GM20431 (cell line): ENCODE results near the gene USP47.

Experiments used
- in situ Hi-C: fragments of 300-500 bp; cut with MseI, MboI; formaldehyde crosslinking; loops from one replicate; pipeline ENCODE4 v1.15.0; 2020; ENCODE audit warnings: low sequenced_read_pairs; ENCODE audit not compliant: unreplicated experiment

The USP47 gene, protein sequence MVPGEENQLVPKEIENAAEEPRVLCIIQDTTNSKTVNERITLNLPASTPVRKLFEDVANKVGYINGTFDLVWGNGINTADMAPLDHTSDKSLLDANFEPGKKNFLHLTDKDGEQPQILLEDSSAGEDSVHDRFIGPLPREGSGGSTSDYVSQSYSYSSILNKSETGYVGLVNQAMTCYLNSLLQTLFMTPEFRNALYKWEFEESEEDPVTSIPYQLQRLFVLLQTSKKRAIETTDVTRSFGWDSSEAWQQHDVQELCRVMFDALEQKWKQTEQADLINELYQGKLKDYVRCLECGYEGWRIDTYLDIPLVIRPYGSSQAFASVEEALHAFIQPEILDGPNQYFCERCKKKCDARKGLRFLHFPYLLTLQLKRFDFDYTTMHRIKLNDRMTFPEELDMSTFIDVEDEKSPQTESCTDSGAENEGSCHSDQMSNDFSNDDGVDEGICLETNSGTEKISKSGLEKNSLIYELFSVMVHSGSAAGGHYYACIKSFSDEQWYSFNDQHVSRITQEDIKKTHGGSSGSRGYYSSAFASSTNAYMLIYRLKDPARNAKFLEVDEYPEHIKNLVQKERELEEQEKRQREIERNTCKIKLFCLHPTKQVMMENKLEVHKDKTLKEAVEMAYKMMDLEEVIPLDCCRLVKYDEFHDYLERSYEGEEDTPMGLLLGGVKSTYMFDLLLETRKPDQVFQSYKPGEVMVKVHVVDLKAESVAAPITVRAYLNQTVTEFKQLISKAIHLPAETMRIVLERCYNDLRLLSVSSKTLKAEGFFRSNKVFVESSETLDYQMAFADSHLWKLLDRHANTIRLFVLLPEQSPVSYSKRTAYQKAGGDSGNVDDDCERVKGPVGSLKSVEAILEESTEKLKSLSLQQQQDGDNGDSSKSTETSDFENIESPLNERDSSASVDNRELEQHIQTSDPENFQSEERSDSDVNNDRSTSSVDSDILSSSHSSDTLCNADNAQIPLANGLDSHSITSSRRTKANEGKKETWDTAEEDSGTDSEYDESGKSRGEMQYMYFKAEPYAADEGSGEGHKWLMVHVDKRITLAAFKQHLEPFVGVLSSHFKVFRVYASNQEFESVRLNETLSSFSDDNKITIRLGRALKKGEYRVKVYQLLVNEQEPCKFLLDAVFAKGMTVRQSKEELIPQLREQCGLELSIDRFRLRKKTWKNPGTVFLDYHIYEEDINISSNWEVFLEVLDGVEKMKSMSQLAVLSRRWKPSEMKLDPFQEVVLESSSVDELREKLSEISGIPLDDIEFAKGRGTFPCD (N-terminal part only)

DNA sequence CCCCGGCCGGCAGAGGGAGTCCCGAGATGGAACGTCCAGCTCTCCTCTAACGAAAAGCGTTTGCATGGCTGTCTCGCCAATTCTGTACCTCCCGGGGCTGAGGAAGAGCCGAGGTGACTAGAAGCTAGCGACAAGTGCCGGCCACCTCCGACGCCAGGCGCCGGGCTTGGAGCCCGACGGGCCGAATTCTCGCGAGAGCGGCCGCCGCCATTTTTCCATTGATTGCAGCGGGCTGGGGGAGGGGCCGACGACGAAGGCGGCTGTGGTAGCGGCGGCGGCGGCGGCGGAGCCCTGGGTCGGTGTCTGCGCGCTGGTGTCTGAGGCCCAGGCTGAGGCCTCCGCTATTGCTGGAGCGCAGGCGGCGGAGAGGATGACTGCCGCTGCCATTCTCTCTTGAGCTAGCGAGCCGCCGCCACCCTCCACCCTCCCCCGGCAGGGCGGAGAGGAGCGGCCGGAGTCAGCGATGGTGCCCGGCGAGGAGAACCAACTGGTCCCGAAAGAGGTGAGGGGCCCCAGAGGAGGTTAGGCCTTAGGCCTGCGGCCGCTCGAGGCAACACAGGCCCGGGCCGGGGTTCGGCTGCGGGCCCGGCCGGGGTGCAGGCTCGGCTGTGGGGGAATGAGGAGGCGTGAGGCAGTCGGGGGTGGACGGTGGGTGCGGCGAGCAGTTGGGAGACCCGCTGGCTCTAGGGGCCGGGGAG lies at the start of gene USP47:
Gene USP47, plus strand, starts transcription at position 250 of the 698 bp plus-strand sequence. Its CDS starts 214 bp downstream, at position 464.
- in situ Hi-C loops, result no loop called here

DNA sequence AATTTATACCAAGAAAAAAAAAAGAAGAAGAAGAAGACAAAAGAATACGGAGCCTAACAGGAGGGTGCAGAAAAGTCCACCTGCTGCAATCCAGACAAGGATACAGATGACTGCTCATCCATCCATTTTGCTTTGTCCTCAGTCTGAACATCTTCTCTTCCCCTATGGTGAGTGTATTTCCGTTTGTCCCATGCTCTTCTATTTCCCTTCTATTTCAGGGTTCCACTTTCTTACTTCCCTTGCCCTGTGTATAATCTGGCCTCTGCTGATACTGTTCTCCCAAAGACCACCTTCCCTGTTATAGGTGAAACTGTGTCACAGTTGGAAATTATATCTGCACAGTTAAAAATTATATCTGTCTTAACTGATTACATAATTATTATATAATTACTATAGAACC lies 48.7 kb upstream of the USP47 start:
- in situ Hi-C loops, result loop anchor here (10.0 to 25.0 kb wide), 2 partner anchors 242 to 494 kb away; no protein-coding TSS in a partner anchor

DNA sequence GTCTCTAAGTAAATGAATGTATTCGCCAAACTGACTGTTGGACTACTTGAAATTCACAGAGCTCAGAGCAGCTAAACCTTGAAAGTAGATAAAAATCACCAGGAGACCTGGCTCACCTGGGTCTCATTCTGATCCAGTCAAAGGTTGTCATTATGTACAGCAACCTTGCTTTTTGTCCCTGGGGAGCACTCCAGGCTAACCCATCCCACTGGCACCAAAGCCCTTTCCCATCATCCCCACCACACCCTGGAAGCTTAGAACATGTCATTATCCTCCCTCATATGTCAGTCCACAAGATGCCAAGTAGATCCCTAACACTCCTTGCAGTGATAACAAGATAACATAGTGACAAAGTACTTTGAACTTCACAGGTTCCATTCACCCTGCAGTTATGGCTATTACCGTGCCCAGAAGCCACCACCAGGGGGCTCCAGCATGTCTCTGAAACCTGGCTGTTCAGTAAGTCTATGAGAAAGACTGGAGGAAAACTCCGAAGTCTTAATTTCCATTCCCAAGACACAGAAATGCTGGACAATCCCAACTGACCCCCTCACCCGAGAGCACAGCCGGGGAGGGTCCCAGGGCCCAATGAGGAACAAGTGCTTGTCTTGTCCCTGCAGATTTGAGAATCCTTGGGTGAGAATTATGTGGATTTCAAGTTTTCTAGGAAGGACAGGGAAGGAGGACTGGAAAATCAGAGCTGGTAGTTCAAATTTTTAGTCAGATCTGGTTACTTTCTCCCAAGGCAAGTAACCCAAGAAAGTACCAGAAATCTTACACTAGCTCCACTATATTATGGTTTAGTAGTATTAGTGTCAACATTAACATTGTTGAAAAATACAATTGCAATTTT lies 43.0 kb upstream of the USP47 start:
- in situ Hi-C loops, result loop anchor here (10.0 to 25.0 kb wide), 2 partner anchors 236 to 488 kb away; no protein-coding TSS in a partner anchor

DNA sequence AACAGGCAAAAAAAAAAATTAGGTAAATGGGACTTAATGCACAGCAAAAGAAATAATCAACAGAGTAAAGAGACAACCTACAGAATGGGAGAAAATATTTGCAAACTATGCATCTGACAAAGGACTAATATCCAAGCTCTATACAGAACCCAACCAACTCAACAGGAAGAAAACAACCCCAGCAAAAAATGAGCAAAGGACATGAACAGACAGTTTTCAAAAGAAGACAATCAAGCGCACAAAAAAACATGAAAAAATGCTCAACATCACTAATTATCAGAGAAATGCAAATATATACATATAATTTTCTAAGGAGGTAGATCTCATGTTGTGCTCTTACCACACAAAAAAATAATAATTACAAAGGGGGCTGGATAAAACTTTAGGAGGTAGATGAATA lies 36.5 kb upstream of the USP47 start:
- in situ Hi-C loops, result no loop called here

DNA sequence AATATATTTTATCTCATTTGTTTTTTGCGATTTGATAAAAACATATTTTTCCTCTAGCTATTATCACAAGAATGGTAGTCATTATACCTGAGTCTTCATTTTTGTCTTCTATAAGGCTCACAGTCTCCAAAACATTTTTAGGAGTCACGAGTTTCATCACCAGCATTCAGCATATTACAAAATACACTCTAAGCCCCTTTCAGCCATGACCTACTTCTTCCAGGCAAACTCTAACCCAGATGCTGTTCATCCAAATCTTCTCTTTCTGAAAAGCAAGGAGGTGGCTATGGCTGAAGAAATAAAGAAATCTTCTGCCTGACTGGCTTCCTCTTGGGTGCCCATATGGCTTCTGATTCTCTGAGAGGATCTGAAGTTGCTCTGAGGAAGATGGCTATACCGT lies 35.7 kb upstream of the USP47 start:
- in situ Hi-C loops, result no loop called here

DNA sequence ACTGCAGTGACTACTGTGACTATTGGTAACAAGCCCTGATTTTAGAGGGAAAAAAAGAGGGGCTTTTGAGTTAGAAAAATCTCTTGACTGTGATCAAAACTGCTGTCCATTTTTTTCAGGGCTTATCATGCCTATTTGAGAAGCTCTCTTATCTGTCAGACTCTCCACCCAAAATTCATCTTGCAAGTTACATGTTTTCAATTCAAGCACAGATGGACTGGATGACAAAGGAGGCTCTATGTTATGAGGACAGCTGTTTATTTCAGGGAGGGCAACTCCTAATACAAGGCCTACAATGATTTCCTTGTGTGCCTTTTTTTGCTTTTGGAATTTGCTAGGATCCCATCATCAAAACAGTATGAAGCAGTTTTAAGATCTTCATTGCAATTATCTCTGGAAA lies 35.2 kb upstream of the USP47 start:
- in situ Hi-C loops, result no loop called here

DNA sequence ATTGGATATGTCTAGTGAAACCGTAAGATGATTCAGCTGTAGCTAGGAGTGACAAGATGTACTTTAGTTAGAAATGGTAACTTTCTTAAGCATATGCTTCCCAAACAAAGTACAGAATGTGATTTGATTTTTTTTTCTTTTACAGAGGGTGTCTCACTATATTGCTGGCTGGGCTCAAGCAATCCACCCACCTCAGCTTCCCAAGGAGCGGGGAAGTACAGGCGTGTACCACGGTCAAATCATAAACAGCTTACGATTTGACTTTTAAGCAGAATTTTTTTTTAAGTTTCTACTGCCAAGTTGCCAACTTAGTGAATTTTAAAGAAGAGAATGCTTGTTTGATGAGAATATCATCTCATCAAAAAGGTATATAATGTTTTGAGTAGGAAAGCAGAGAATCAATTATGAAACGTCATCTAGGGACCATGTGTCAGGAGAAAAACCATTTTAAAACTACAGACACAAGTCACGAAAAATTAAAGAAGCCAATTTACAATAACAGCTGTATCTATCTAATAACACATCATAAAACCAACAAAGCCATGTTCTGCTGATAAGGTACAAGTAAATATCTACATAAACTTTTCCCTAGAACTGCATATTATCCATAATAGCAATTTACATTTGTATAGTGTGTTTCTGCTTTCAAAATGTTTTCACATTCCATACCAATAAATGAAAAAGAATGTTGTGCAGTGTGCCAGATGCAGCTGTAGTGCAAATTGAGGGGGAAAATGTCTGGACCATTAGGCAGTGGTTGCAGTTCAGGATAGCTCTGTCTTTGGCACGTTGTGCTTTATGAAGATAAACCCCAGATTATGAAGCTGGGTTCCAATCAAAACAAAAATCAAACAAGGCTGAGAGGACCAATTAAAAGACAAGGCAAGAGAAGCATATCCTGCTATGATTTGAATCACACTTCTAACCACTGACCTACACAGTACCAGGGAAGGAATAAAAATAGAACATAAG lies 33.7 kb upstream of the USP47 start:
- in situ Hi-C loops, result no loop called here

DNA sequence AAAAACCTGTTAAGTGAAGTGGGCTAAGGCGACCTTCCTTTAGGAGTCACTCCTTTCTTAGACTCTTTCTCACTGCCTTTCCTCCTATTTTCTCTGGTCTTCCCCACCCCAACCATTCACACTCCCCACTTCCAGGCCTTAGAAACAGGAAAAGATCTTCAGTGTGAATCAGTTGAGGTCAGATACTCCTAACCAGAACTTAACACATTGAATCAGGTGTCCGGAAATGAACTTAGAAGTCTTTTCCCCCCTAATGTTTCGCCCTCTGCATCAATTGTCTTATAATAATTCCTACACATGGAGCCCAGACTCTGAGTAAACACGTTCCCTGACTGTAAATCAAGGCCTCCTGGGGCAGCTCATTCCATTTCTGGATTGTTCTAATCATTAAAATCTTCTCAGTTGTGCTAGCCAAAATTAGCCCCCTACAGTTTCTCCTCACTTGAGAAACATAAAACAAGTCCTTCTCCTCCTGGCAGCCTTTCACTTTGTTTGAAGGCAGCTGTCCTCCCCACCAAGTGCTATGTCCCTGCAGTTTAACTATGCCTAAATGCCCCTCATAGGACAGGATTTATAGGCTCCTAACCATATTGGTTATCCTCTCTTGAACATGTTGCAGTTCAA lies 32.7 kb upstream of the USP47 start:
- in situ Hi-C loops, result no loop called here

DNA sequence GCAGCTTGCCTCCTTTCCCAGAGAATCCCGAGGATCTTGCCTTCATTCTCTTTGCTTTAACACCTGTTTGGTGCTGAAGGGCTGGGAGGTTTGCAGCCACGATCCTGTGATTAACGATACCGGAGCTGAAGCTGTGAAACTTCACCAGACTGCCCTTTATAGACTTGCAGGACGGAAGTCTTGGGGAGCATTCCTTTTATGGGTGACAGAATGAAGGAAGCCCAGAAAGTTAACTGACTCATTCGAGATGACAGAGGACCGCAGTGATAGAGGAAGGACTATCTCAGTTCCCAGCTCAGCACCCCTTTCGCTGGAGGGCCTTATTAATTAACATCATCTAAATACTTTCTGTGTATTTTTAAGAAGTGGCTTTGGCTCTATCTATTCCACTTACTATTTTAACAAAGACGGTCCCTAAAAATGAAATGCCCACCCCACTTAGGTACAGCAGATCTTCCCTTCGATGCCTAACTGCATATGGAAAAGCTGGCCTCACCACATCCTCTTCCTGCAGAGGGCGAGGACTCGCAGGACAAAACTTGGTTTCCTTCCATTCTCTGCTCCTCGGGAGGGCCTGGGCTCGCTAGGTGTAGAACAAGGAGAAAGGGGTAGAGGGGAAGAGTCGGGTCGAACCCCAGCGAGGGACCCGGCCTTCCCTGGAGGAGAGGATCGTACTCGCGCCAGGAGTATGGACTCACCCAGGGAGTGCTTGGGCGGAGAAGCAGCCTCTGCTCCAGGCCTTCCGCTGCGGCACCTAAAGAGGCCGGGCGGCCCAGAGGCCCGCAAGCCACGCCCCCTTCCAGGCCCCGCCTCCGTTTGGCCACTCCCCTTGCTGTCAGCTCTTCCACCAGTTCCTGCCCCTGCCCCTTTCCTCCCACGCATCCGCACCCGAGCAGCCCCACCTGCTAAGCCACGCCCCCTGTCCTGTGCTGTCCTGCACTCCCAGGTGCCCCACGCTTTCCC lies 30.7 kb upstream of the USP47 start:
- in situ Hi-C loops, result no loop called here

DNA sequence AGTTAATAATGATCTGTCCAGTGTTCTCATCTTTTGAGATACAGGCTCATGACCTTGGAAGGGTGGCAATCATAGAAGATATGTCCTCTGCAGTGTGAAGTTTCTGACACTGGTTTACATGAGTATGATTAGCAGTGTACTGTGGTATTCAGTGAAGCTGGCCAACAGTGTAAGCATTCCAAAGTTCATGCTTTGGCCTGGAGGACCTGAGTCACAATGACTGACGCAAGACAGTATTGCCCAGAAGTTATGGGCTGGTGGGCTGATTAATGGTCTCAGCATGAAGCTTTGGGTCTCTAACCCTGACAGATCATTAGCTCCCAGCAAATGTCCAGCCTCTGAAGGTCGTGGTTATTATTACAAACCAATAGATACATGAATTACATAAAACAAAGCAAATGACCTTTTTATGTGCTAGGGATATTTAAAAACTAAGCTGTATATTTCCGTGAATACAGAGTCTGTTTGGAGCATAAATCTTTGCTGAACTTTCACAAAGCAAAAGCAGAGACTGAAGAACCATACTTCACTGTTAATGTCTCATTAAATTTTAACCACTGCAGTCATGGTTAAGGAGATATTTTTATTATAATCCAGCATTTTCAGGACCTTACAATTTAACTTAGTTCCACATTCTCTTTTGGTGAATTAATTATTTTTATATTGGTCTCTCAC lies 28.3 kb upstream of the USP47 start:
- in situ Hi-C loops, result no loop called here

DNA sequence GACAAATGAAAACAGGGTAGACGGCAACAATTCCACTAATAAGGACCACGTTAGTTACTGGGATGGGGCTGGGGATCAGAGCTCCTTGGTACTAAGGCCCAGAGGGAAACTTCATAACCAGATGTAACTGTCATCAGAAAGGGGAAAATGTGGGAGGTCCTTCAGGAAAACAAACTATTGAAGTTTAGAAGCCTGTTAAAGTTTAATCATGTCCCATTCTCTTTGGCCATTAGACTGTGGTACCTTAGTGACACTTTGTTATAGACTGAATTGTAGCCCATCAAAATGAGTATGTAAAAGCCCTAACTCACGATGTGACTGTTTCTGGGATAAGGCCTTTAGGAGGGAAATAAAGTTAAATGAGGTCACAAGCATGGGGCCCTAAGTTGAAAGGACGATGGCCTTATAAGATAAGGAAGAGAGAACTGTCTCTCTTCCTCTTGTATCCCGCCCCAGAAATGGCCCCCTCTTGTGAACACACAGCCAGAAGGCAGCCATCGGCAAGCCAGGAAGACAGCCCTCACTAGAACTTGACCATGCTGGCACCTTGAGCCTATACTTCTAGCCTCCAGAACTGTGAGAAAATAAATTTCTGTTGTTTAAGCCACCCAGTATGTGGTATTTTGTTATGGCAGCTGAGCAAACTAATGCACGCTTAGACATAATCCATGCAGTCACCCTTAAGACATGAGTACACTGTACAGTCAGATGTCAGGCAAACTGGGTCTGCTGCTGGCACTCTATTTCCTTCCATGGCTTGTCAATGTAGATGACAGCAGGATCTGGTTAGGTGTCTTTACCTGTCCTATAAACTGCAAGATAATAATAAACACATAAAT lies 26.9 kb upstream of the USP47 start:
- in situ Hi-C loops, result no loop called here

DNA sequence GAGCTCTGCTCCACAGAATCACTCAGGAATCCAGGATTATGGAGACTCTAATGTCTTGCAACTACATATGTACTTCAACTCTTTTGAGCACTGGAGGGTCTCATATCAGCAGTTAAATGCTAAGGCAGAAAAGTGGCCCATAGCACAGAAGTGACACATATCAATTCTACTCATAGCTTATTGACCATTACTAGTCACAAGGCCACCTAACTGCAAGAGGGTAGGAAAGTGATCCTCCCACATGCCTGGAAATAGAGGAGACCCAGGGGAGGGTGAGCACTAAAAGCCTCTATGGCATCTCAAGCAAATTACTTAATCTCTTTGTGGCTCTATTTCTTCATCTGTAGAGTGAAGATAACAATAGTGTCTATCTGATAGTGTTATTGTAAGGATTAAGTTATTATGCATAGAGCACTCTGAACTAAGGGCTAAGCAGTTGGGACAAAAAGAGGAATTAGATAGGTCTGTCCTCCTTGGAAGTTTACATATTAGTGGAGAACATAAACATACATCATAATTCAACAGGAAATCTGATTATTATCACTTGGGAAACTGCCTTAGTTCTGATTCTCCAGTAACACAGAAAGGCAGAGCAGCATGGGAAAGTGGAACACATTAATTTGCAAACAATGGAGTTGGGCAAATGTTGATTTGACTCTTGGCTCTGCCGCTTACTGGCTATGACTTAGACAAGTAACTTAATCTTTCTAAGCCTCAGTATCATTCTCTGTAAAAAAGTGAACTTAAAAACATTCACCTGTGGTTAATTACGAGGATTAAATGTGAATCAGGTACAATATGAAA lies 25.1 kb upstream of the USP47 start:
- in situ Hi-C loops, result no loop called here

DNA sequence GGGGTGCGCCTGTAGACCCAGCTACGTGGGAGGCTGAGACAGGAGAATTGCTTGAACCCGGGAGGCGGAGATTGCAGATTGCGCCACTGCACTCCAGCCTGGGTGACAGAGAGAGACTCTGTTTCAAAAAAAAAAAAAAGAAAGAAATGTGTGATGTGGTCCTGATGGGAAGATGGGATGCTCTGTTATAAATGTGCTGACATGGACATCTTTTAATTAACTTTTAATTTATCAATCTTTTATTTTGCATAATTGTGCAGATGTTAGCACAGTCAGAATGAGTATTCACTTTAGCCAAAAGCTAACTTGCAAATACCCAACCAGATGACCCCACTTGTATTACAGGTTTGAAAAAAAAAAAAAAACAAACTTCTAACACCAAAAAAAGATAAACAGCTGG lies 23.8 kb upstream of the USP47 start:
- in situ Hi-C loops, result no loop called here

DNA sequence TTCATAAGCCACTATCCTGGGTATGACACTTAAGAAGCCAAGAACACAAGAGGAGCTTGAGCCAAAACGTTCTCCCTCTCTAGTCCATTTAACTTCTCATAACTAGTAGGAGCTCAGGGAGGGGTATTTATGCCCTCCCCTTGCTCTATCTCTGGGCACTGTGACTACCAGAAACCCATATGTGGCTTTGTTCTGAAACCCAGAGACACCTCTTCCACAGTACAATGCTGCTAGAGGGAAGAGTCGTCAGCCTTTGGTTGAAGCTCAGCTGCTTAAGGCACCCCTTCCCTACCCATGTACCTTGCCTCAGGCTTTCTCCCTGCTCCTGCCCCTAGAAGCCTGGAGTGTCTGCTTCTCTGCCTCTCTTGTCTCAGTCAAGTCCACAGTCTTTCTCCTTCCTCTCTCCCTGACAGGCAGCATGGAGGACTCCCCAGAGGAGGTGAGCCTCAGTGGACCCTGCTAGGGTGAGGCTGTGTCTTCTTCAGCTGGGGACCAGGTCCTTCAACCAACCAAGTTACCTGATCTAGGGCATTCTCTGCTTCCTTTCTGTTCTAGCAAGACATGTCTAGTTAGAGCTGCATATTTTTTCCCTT lies 23.1 kb upstream of the USP47 start:
- in situ Hi-C loops, result no loop called here
